KMS-11 (cell line): ENCODE results near the gene KLHL3.
"Not testable (repeated sequence)": the region's sequence is repeated elsewhere in the genome, so short reads cannot be mapped to it uniquely, and the experiment has no call there.

Source experiments
- H2AFZ ChIP-seq: fragments of 200-600 bp; sonication (generic); 2 replicates; pipeline ENCODE4 v1.6.1; 2016; ENCODE audit warnings: antibody characterized with exemption, mixed run types, low read depth
- H3K27ac ChIP-seq: fragments of 200-600 bp; sonication (generic); 2 replicates; pipeline ENCODE4 v1.6.1; 2016; ENCODE audit warnings: mild to moderate bottlenecking, mixed run types
- H3K27me3 ChIP-seq: fragments of 200-600 bp; sonication (generic); 2 replicates; pipeline ENCODE4 v1.6.1; 2017; ENCODE audit warnings: mild to moderate bottlenecking, low read depth, mixed run types, moderate library complexity; ENCODE audit not compliant: insufficient read depth
- H3K36me3 ChIP-seq: fragments of 200-600 bp; sonication (generic); 2 replicates; pipeline ENCODE4 v1.6.1; 2017; ENCODE audit warnings: mild to moderate bottlenecking, mixed run types; ENCODE audit not compliant: insufficient read depth
- H3K4me1 ChIP-seq: fragments of 200-600 bp; sonication (generic); 2 replicates; pipeline ENCODE4 v1.6.1; 2016; ENCODE audit warnings: mild to moderate bottlenecking, low read depth, mixed run types; ENCODE audit not compliant: poor library complexity, severe bottlenecking
- H3K4me2 ChIP-seq: fragments of 200-600 bp; sonication (generic); 2 replicates; pipeline ENCODE4 v1.7.0; 2016; ENCODE audit warnings: mild to moderate bottlenecking, mixed run types
- H3K4me3 ChIP-seq: fragments of 200-600 bp; sonication (generic); IDR thresholded peaks from 2 replicates; pipeline ENCODE4 v1.6.1; 2017; ENCODE audit warnings: low read depth, low read length, mixed read lengths; ENCODE audit not compliant: insufficient read depth
- H3K79me2 ChIP-seq: fragments of 200-600 bp; sonication (generic); 2 replicates; pipeline ENCODE4 v1.6.1; 2016; ENCODE audit warnings: low read depth, mixed run types; ENCODE audit not compliant: insufficient read depth
- H3K9ac ChIP-seq: fragments of 200-600 bp; sonication (generic); 2 replicates; pipeline ENCODE4 v1.6.1; 2016; ENCODE audit warnings: mild to moderate bottlenecking, mixed run types
- H4K20me1 ChIP-seq: fragments of 200-600 bp; sonication (generic); 2 replicates; pipeline ENCODE4 v1.6.1; 2016; ENCODE audit warnings: mild to moderate bottlenecking, mixed run types; ENCODE audit not compliant: insufficient read depth
- TF ChIP-seq, protein P1 (sequence below): fragments of 200-600 bp; sonication (generic); conservative IDR thresholded peaks from 2 replicates; pipeline ENCODE4 v1.6.1; 2017; ENCODE audit warnings: low read depth, mild to moderate bottlenecking, antibody characterized with exemption, low read length, moderate library complexity, mixed read lengths

Gene KLHL3, protein sequence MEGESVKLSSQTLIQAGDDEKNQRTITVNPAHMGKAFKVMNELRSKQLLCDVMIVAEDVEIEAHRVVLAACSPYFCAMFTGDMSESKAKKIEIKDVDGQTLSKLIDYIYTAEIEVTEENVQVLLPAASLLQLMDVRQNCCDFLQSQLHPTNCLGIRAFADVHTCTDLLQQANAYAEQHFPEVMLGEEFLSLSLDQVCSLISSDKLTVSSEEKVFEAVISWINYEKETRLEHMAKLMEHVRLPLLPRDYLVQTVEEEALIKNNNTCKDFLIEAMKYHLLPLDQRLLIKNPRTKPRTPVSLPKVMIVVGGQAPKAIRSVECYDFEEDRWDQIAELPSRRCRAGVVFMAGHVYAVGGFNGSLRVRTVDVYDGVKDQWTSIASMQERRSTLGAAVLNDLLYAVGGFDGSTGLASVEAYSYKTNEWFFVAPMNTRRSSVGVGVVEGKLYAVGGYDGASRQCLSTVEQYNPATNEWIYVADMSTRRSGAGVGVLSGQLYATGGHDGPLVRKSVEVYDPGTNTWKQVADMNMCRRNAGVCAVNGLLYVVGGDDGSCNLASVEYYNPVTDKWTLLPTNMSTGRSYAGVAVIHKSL

DNA sequence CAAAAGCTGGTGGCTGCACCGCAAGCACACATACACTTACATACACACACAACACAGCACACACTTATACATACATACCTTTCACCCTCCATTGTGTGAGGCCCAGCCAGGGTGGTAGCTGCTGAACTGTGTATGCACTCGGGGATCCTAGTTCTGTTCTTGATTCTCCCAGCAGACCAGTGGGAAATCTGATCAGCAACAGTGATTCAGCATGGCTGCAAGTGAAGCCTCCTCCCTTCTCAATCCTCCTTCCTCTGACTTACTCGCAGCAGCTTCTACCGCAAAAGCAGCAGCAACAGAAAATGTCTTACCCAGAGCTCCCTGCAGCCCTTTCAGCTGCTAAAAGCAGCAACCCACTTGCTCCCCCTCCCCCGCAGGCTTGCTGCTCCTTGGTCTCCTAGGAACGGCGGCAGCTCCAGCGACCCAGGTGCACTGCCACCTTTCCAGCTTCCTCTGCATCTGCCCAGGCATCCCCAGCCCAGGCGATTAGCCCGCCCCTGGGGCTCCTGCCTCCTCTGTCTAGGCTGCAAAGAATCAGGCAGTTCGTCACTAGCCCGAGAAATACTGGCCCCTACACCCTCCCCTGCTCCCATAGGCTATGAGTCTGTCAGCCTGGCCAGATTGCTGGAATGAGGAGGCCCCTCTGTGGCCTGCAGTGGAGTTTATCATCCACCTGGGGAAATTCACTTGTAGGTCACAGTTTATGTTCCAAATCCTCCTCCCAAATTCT is at the start of gene KLHL3:
Gene KLHL3, minus strand, starts transcription at position 535 of the 730 bp plus-strand sequence. Its CDS starts 443 bp downstream, at position 92.
- no peaks in the 10 kb centered on the region for H3K27me3 ChIP-seq
- TF ChIP-seq, protein P1, sequence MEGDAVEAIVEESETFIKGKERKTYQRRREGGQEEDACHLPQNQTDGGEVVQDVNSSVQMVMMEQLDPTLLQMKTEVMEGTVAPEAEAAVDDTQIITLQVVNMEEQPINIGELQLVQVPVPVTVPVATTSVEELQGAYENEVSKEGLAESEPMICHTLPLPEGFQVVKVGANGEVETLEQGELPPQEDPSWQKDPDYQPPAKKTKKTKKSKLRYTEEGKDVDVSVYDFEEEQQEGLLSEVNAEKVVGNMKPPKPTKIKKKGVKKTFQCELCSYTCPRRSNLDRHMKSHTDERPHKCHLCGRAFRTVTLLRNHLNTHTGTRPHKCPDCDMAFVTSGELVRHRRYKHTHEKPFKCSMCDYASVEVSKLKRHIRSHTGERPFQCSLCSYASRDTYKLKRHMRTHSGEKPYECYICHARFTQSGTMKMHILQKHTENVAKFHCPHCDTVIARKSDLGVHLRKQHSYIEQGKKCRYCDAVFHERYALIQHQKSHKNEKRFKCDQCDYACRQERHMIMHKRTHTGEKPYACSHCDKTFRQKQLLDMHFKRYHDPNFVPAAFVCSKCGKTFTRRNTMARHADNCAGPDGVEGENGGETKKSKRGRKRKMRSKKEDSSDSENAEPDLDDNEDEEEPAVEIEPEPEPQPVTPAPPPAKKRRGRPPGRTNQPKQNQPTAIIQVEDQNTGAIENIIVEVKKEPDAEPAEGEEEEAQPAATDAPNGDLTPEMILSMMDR: no peak
- peak within 1 kb of the TSS; percentile 96 for H3K4me2 ChIP-seq
- peak within 1 kb of the TSS; percentile 43; the same call in 1 of the 2 replicates for H3K9ac ChIP-seq
- H4K20me1 ChIP-seq: no peaks in the 10 kb centered on the region
- H3K4me1 ChIP-seq: peaks cover 13% of the 10 kb centered on the region
- no peaks in the 10 kb centered on the region for H3K36me3 ChIP-seq
- H3K4me3 ChIP-seq: no peak within 1 kb of the TSS
- peak within 1 kb of the TSS; percentile 45 for H3K27ac ChIP-seq
- peak within 1 kb of the TSS; percentile 85 for H2AFZ ChIP-seq
- no peaks in the 10 kb centered on the region for H3K79me2 ChIP-seq

DNA sequence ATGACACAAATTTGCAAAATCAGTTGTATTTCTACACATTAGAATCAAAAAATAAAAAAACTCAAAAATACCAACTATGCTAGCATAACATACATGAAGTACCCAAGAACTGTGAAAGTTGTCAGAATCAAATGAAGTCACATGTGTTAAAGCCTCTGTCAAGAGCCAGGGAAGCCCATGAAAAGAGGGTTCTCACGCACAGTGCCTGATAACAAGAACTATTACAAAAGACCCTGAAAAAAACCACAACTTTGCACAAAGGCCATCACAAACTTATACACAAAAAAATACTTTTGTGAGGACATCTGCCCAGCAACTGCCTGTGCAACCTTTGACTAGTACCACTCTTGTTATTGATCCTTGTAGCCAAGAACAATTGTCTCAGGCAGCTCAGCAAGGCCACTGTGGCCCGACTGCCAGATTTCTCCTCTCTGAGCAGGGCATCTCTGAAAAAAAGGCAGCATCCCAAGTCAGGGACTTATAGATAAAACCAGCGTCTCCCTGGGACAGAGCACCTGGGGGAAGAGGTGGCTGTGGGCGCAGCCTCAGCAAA is 47.2 kb upstream of the KLHL3 start:
- Histone ChIP-seq H3K4me2 (no peak overlapping the region), H3K27ac (no peak overlapping the region), H3K4me1 (no peaks in the 10 kb centered on the region), H4K20me1 (no peaks in the 10 kb centered on the region), H2AFZ (no peak overlapping the region), H3K27me3 (no peaks in the 10 kb centered on the region), H3K79me2 (no peaks in the 10 kb centered on the region), H3K36me3 (no peaks in the 10 kb centered on the region), H3K9ac (no peak overlapping the region), H3K4me3 (no peak overlapping the region)
- TF ChIP-seq, protein P1: no peak

DNA sequence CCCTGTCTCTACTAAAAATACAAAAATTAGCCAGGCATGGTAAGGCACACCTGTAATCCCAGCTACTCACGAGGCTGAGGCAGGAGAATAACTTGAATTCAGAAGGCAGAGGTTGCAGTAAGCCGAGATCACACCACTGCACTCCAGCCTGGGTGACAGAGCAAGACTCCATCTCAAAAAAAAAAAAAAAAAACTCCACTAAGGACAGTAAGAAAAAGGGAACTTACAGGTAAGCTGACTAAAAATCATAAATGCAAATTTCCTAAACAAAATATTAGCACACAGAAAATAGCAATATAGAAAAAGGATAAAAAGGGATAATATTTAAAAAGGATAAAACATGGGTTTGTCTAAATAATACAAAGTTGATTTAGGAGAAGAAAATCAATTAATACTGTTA is 46.2 kb upstream of the KLHL3 start:
- no peaks in the 10 kb centered on the region for H3K4me1 ChIP-seq
- H4K20me1 ChIP-seq: no peaks in the 10 kb centered on the region
- TF ChIP-seq, protein P1: no peak
- no peak overlapping the region for H3K4me3 ChIP-seq
- no peaks in the 10 kb centered on the region for H3K36me3 ChIP-seq
- no peak overlapping the region for H3K9ac ChIP-seq
- no peaks in the 10 kb centered on the region for H3K79me2 ChIP-seq
- H3K27ac ChIP-seq: no peak overlapping the region
- H3K4me2 ChIP-seq: no peak overlapping the region
- no peaks in the 10 kb centered on the region for H3K27me3 ChIP-seq
- no peak overlapping the region for H2AFZ ChIP-seq

DNA sequence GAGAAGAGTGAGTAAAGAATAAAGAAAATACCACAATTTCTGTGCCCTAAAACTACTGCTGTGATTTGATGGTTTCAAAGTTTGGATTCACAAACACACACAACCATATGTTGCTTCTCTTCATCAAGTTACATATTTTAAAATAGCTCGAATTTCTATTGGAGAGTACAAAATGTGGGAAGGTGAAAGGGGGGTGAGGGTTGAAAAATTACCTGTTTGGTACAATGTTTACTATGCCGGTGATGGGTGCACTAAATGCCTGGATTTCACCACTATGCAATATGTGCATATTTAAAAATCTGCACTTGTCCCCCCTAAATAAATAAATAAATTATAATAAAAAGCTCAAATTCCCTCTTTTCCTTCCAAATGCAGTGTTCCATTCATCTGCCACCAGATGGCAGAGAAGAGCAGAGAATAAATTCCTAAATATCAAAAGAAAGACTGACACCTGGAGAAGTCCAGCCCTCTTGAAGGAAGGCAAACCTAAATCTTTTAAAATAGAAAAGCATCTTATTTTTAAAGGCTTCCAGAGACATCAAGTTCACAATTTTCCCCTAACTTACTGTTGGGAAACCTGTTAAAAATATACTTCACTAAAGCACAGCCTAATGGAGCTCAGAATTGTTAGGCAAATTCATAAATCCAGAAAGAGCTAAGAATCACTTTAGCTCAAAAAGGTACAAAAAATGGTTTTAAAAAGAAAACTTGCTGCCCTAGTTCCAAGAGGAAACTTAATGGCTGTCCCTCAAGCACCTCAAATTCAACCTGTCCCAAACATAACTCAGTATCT is 43.1 kb upstream of the KLHL3 start:
- H3K27me3 ChIP-seq: no peaks in the 10 kb centered on the region
- no peaks in the 10 kb centered on the region for H4K20me1 ChIP-seq
- no peak overlapping the region for H3K4me3 ChIP-seq
- H3K4me1 ChIP-seq: no peaks in the 10 kb centered on the region
- no peak overlapping the region for H3K27ac ChIP-seq
- no peak overlapping the region for H3K9ac ChIP-seq
- no peak overlapping the region for H3K4me2 ChIP-seq
- H3K79me2 ChIP-seq: no peaks in the 10 kb centered on the region
- H3K36me3 ChIP-seq: no peaks in the 10 kb centered on the region
- TF ChIP-seq, protein P1: peak; percentile 70
- no peak overlapping the region for H2AFZ ChIP-seq

DNA sequence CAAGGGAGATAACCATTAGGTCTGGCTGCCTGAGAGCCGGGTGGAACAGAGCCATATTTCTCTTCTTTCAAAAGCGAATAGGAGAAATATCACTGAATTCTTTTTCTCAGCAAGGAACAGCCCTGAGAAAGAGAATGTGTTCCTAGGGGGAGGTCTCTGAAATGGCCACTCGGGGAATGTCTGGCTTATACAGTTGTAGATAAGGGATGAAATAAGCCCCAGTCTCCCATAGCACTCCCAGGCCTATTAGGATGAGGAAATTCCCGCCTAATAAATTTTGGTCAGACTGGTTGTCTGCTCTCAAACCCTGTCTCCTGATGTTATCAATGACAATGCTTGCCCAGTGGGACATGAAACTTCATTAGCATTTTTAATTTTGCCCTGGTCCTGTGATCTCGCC is 32.0 kb upstream of the KLHL3 start:
- not testable (repeated sequence) for H3K4me2 ChIP-seq

More for the DNA sequence above, 32.0 kb upstream of the KLHL3 start:
- H3K4me3 ChIP-seq, H3K27ac ChIP-seq, H4K20me1 ChIP-seq, H2AFZ ChIP-seq, H3K36me3 ChIP-seq, H3K9ac ChIP-seq, H3K4me1 ChIP-seq, H3K79me2 ChIP-seq, H3K27me3 ChIP-seq: not testable (repeated sequence)
